Kidney epithelial cell (primary cell): ENCODE results near the gene STK10. TPM values are rescaled to one million over a fixed set of nuclear protein-coding genes. Genes with fewer than 3 reads are reported as not detected.

ENCODE experiments used
- DNase-seq: peaks from one replicate; pipeline ENCODE4 v3.0.0-alpha.2; 2010; ENCODE audit warnings: low read depth
- H3K27me3 ChIP-seq: 2 replicates; pipeline ENCODE4 v1.6.0; 2011; ENCODE audit warnings: low read length; ENCODE audit not compliant: control insufficient read depth, insufficient read depth
- H3K36me3 ChIP-seq: 2 replicates; pipeline ENCODE4 v1.5.1; 2011; ENCODE audit warnings: low read length; ENCODE audit not compliant: control insufficient read depth, insufficient read depth
- H3K4me3 ChIP-seq: 2 replicates; pipeline ENCODE4 v1.5.1; 2011; ENCODE audit warnings: low read depth, mild to moderate bottlenecking, control low read depth, low read length
- total RNA-seq: library from RNA; depleted of rRNA; stranded (reverse); fragments of >200 nt; gene quantifications from 2 replicates; pipeline ENCODE4 v1.2.3, GENCODE V29; 2015
- TF ChIP-seq, protein P1 (sequence below): IDR thresholded peaks from 2 replicates; pipeline ENCODE4 v1.5.1; 2011; ENCODE audit warnings: mild to moderate bottlenecking, moderate library complexity, low read length, control low read depth, inconsistent platforms; ENCODE audit not compliant: insufficient read depth, poor library complexity, severe bottlenecking

The STK10 gene
- total RNA-seq, 1 donor from 2014 or later = 24.7 TPM

DNA sequence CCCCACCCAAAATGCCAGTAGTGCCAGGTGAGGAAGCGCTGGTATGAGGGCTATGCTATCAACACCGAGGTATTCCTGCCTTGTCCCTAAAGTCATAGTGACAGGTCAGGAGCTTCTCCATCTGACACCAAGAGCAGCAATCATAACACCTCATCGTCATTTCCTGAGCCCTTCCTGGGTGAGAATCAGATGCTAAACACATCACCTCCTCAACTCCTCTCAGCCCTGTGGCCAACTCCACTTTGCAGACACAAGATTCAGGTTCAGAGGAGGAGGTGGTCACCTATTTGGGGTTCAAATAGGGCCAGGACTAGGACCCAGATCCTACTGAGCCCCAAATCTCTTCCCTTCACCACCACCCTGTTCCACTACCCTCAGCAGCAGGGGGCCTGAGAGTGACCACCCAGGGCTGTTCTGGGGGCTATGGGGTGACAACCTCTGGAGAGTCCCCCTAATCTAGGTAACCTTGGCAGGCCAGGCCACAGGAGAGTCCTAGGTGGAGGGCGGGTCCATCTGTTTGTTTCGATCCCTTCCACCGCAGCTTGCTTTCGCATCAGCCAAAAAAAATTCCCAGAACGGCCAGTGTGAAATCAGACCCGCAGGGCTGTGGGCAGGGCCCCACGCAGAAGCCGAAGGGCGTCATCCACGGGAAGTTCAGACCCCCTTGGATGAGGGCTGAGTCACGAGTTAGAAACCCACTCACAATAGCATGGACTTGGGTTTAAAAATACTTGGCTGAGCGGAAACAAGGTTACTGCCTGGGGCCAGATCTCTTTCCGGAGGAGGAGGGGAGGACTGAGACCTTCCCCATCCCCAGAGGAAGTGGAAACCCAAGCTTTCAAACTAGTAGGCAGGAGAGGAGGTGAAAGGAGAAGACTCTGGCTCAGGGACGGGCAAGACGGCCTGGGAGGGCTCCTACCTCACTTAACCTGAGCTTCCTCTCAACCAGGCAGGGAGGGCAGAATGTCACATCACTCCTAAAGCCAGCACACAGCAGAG is 8.7 kb downstream of the STK10 start:
- TF ChIP-seq, protein P1, sequence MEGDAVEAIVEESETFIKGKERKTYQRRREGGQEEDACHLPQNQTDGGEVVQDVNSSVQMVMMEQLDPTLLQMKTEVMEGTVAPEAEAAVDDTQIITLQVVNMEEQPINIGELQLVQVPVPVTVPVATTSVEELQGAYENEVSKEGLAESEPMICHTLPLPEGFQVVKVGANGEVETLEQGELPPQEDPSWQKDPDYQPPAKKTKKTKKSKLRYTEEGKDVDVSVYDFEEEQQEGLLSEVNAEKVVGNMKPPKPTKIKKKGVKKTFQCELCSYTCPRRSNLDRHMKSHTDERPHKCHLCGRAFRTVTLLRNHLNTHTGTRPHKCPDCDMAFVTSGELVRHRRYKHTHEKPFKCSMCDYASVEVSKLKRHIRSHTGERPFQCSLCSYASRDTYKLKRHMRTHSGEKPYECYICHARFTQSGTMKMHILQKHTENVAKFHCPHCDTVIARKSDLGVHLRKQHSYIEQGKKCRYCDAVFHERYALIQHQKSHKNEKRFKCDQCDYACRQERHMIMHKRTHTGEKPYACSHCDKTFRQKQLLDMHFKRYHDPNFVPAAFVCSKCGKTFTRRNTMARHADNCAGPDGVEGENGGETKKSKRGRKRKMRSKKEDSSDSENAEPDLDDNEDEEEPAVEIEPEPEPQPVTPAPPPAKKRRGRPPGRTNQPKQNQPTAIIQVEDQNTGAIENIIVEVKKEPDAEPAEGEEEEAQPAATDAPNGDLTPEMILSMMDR = no peak
- DNase-seq = no peak
- H3K27me3 ChIP-seq = no peaks in the 10 kb centered on the region
- H3K36me3 ChIP-seq = no peaks in the 10 kb centered on the region
- H3K4me3 ChIP-seq = no peak overlapping the region

DNA sequence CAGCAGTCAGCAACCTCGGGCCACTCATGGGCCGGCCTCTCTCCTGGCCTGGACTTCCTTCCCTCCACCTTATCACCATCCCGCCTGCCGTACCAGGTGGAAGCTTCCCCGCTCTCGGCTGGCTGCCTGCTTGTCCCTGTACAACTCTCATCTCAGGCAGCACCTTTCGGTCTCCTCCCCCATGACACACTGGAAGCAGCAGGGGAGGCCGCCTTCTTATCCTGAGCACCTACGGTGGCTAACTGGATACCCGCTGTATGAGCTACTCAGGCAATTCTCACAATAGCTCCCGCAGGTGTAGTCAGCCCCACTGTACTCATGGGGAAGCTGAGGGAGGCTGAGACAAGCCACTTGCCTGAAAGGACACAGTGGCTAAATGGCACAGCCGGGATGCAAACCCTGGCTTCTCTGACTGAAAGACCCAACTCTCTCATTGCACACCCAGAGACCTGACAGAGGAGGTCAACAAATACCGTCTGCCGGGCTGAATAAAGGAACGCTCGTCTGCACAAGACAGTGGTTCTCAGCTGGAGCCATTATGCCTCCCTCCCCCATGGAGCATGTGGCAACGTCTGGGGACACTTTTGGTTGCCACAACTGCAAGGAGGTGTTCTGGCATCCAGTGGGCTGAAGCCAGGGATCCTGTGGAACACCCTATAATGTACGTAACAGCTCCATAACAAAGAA is 9.6 kb downstream of the STK10 start:
- Histone ChIP-seq H3K36me3 (no peaks in the 10 kb centered on the region), H3K4me3 (no peak overlapping the region), H3K27me3 (no peaks in the 10 kb centered on the region)
- TF ChIP-seq, protein P1 = no peak
- DNase-seq = no peak

DNA sequence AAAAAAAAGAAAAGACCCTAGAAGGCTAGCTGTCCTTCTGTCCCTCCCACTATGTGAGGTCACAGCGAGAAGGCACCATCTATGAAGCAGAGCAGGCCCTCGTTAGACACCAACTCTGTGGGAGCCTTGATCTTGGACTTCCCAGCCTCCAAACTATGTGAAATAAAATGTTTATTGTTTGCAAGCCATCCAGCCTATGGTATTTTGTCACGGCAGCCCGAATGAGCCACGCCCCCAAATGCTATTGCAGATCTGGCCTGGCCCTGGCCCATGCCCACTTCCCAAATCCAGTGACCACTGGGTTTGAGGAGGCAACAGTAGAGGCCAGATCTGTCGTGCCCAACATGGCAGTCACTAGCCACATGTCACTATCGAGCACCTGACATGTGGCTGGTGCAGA is 10.8 kb downstream of the STK10 start:
- TF ChIP-seq, protein P1 = no peak
- Histone ChIP-seq H3K4me3 (no peak overlapping the region), H3K36me3 (no peaks in the 10 kb centered on the region), H3K27me3 (no peaks in the 10 kb centered on the region)
- no peak for DNase-seq

DNA sequence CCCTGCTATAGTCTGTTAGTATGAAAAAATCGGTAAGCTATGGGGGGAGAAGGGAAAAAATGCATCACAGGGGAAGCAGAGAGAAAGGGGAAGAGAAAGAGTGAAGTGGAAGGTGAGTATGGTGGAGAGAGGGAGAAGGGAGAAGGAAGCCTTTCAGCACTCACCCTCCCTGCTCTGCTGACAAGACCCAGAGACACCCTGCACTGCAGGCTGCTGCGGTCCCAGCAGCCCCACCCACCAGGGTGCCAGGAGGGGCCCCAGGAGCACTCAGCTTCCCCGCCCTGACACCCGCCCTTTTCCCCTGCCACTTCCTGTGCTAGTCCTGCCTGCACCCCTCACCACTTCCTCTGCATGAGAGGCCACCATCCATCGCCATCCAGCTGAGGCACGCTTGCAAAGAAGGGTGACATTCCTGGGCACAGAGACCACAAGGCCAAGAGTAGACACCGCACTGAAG is 12.7 kb downstream of the STK10 start:
- H3K4me3 ChIP-seq = no peak overlapping the region
- TF ChIP-seq, protein P1 = no peak
- no peak for DNase-seq
- no peaks in the 10 kb centered on the region for H3K27me3 ChIP-seq
- H3K36me3 ChIP-seq = no peaks in the 10 kb centered on the region

DNA sequence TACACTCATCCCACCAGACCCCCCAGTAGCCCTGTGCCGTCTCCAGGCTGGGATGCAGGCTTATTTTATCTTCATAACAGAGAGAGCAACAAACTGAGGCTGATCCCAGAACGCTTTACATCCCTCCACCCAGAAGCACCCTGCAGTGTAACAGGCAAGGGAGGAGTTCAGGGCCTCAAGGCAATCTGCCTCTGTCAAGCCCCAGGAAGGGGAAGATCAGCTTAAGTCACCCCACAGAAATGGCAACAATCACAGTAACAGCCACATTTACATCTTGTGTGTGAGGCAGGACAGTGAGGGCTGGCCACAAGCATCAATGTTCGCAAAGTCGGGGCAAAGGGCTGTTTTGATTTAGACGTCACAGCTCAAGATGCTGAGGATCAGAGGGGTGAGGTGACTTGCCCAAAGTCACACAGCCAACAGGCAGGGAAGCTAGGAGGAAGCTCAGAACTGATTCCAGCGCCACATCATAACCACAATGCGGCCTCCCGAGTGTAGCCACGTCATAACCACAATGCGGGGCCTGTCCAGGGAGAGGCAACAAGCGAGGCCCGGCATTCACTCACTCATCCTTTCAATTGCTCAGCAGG is 14.4 kb downstream of the STK10 start:
- Histone ChIP-seq H3K27me3 (no peaks in the 10 kb centered on the region), H3K4me3 (no peak overlapping the region), H3K36me3 (no peaks in the 10 kb centered on the region)
- DNase-seq = no peak
- TF ChIP-seq, protein P1 = no peak
